Measurements from ENCODE around the gene TMPO. TPM values are rescaled to one million over a fixed set of nuclear protein-coding genes. Genes with fewer than 3 reads are reported as not detected.

TMPO gene
- total and polyA plus RNA-seq, 2 of the 4 experiments (the other 2 are of a cell fraction): 30.0 to 62.0 TPM

GRCh38 chr12:98466640-98467400 is 48.6 kb upstream of the TMPO start:
- H3K4me3 ChIP-seq (ENCODE audit: insufficient read depth, low read depth, low read length): no peak overlapping the region
- H3K4ac ChIP-seq (ENCODE audit: low read depth, low read length): no peak overlapping the region
- ATAC-seq (ENCODE audit: low read depth) (no peak), DNase-seq (no peak)
- H3K4me1 ChIP-seq (ENCODE audit: control insufficient read depth, insufficient read depth, low read length): peaks cover 2% of the 10 kb centered on the region; the same call in 1 of the 2 replicates
- no peak overlapping the region for H4K5ac ChIP-seq (ENCODE audit: low read depth, low read length)
- H3K79me1 ChIP-seq (ENCODE audit: low read depth in 1 of 2, low read length in 2 of 2): no peaks in the 10 kb centered on the region
- ChIA-PET POLR2A (ENCODE audit: unreplicated experiment) (no interaction called here), CTCF (no interaction called here)
- H3K14ac ChIP-seq (replicated peaks; ENCODE audit: low read depth, low read length): no peak overlapping the region
- no peak overlapping the region for H3K9ac ChIP-seq (ENCODE audit: low read depth, low read length)
- no peak overlapping the region for H3K56ac ChIP-seq (ENCODE audit: extremely low read depth, insufficient read depth, low read length)
- H3K23ac ChIP-seq (ENCODE audit: low read depth, low read length): no peak overlapping the region
- H2BK20ac ChIP-seq (ENCODE audit: low read depth, low read length): no peak overlapping the region
- H2BK15ac ChIP-seq (ENCODE audit: low read depth, low read length): no peak overlapping the region
- 0 out of 2 replicates have a peak, but pooled peaks cover 2% of the 10 kb centered on the region for H3K9me3 ChIP-seq (ENCODE audit: control insufficient read depth, insufficient read depth, low read length)
- H3K36me3 ChIP-seq (ENCODE audit: control insufficient read depth, insufficient read depth, low read length): no peaks in the 10 kb centered on the region
- no peak overlapping the region for H2BK120ac ChIP-seq (ENCODE audit: low read depth, low read length)
- H2AFZ ChIP-seq (replicated peaks; ENCODE audit: low read length, poor library complexity): no peak overlapping the region
- no CpG with 5 or more reads among the region's 5 CpGs for WGBS, 2 experiments (ENCODE audit: extremely low coverage in 2 of 2, insufficient read length in 1 of 2)
- H3K4me2 ChIP-seq (ENCODE audit: low read depth, low read length): no peak overlapping the region
- H2AK9ac ChIP-seq (replicated peaks; ENCODE audit: low read depth, low read length, poor library complexity): no peak overlapping the region
- no peak overlapping the region for H3K18ac ChIP-seq (ENCODE audit: low read depth, low read length)
- TF ChIP-seq RFX5 (IDR thresholded peaks at IDR 0.05; ENCODE audit: low read depth, low read length) (no peak), FOS (IDR thresholded peaks at IDR 0.05; ENCODE audit: low read depth, low read length) (no peak), RCOR1 (IDR thresholded peaks at IDR 0.05; ENCODE audit: insufficient replicate concordance, low read length) (no peak), NFE2L2 (IDR thresholded peaks at IDR 0.05; ENCODE audit: low read depth, low read length) (no peak), CEBPB (IDR thresholded peaks at IDR 0.05; ENCODE audit: low read depth, low read length) (no peak), CHD1 (IDR thresholded peaks at IDR 0.05; ENCODE audit: low read depth, low read length) (no peak), MAZ (IDR thresholded peaks at IDR 0.05; ENCODE audit: borderline replicate concordance, low read depth, low read length) (no peak), CTCF (conservative IDR thresholded peaks at IDR 0.05; ENCODE audit: low read depth, low read length) (no peak), RAD21 (IDR thresholded peaks at IDR 0.05; ENCODE audit: low read length) (no peak), SMC3 (IDR thresholded peaks at IDR 0.05; ENCODE audit: low read depth, low read length) (no peak), MXI1 (IDR thresholded peaks at IDR 0.05; ENCODE audit: borderline replicate concordance, low read depth, low read length) (no peak), BHLHE40 (IDR thresholded peaks at IDR 0.05; ENCODE audit: low read depth, low read length) (no peak), MAFK (IDR thresholded peaks at IDR 0.05; ENCODE audit: low read depth, low read length) (no peak), ELK1 (IDR thresholded peaks at IDR 0.05; ENCODE audit: borderline replicate concordance, low read depth, low read length) (no peak), POLR2A (IDR thresholded peaks at IDR 0.05; ENCODE audit: low read depth, low read length) (no peak)
- H4K8ac ChIP-seq (ENCODE audit: low read depth in 2 of 2, low read length in 2 of 2): no peak overlapping the region
- no peak overlapping the region for H4K91ac ChIP-seq (ENCODE audit: insufficient read depth, low read depth, low read length)
- H3K27ac ChIP-seq (ENCODE audit: insufficient read depth, low read length): no peak overlapping the region
- H2BK5ac ChIP-seq (ENCODE audit: low read depth, low read length, poor library complexity, severe bottlenecking): no peak overlapping the region
- H3K27me3 ChIP-seq (ENCODE audit: control insufficient read depth, insufficient read depth, low read length): peaks cover 5% of the 10 kb centered on the region
- intact Hi-C loops (cut with micrococcal nuclease): no loop called here
- BruUV-seq (replicated peaks): no TSS peak
- dilution Hi-C loops (cut with HindIII; ENCODE audit: low sequenced_read_pairs, unreplicated experiment): no loop called here
- H3K9me1 ChIP-seq (ENCODE audit: insufficient read depth, low read length): no peaks in the 10 kb centered on the region
- no peaks in the 10 kb centered on the region for H4K20me1 ChIP-seq (ENCODE audit: insufficient read depth, low read length)
- no peak overlapping the region for H2AK5ac ChIP-seq (ENCODE audit: low read depth, low read length)
- in situ Hi-C loops (cut with MboI; ENCODE audit: low sequenced_read_pairs): no loop called here
